Right atrium auricular region (tissue), 2 donors: Measurements from ENCODE around the gene MED12L. TPM values are rescaled to one million over a fixed set of nuclear protein-coding genes. Genes with fewer than 3 reads are reported as not detected.
"Not testable (repeated sequence)": the region's sequence is repeated elsewhere in the genome, so short reads cannot be mapped to it uniquely, and the experiment has no call there.

ENCODE experiments used
- DNase-seq: peaks from one replicate; pipeline ENCODE4 v3.0.0-alpha.2; 2019; ENCODE audit warnings: low spot score
- H3K27ac ChIP-seq, 2 donors: fragments of 200-600 bp; sonication (generic); 1 replicate in 1 of 2; 2 replicates in 1 of 2; pipeline ENCODE4 v1.5.1; 2016 to 2019
- H3K27me3 ChIP-seq, 2 donors: fragments of 200-600 bp; sonication (generic); one replicate each; pipeline versions ENCODE4 v1.5.1 to v1.6.0; 2017 to 2019
- H3K36me3 ChIP-seq: fragments of 200-600 bp; sonication (generic); one replicate; pipeline ENCODE4 v1.5.1; 2016
- H3K4me1 ChIP-seq, 2 donors: fragments of 200-600 bp; sonication (generic); one replicate each; pipeline versions ENCODE4 v1.5.1 to v1.6.0; 2017 to 2019
- H3K4me3 ChIP-seq, 2 donors: fragments of 200-600 bp; sonication (generic); 1 replicate in 1 of 2; 2 replicates in 1 of 2; pipeline ENCODE4 v1.5.1; 2017 to 2019; ENCODE audit warnings: mild to moderate bottlenecking in 1 of 2, moderate library complexity in 1 of 2
- H3K9me3 ChIP-seq, 2 donors: fragments of 200-600 bp; sonication (generic); one replicate each; pipeline ENCODE4 v1.5.1; 2019
- total RNA-seq, 2 donors: library from RNA; depleted of rRNA; stranded (reverse); fragments of >200 nt; gene quantifications; one replicate each; pipeline ENCODE4 v1.1.0, GENCODE V29; 2016
- TF ChIP-seq, protein P1 (sequence below), 2 donors: fragments of 200-600 bp; sonication (generic); IDR thresholded peaks; one replicate each; pipeline ENCODE4 v1.5.1; 2019; ENCODE audit warnings: antibody characterized with exemption in 2 of 2

Gene MED12L
- total RNA-seq, 2 donors from 2014 or later, result 0.07 to 0.35 TPM

DNA sequence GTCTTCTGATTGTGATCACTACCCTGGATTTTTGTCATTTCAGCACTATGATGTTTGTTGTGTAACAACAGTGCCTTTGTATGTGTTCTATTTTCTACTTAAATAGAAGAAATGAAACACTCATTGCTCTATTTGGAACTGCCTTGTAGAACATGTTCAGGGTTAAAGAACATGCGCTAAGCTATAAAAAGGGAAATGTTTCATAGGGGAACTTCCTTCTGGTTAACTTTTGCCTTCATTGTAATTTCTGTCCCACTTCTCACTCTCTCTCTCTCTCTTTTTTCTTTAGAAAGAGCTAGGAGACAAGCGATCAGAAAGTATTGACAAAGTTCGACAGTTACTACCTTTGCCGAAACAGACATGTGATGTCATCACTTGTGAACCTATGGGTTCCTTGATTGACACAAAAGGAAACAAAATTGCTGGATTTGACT, 299.3 kb downstream of the MED12L start, which contains the start of gene P2RY12:
TSS of gene P2RY12 (minus strand) at position 13 of the 434 bp plus-strand sequence. CDS start 45,908 bp downstream, outside the sequence.
- no peaks in the 10 kb centered on the region for H3K9me3 ChIP-seq
- TF ChIP-seq, protein P1, sequence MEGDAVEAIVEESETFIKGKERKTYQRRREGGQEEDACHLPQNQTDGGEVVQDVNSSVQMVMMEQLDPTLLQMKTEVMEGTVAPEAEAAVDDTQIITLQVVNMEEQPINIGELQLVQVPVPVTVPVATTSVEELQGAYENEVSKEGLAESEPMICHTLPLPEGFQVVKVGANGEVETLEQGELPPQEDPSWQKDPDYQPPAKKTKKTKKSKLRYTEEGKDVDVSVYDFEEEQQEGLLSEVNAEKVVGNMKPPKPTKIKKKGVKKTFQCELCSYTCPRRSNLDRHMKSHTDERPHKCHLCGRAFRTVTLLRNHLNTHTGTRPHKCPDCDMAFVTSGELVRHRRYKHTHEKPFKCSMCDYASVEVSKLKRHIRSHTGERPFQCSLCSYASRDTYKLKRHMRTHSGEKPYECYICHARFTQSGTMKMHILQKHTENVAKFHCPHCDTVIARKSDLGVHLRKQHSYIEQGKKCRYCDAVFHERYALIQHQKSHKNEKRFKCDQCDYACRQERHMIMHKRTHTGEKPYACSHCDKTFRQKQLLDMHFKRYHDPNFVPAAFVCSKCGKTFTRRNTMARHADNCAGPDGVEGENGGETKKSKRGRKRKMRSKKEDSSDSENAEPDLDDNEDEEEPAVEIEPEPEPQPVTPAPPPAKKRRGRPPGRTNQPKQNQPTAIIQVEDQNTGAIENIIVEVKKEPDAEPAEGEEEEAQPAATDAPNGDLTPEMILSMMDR (IDR thresholded peaks at IDR 0.05), result no peak

DNA sequence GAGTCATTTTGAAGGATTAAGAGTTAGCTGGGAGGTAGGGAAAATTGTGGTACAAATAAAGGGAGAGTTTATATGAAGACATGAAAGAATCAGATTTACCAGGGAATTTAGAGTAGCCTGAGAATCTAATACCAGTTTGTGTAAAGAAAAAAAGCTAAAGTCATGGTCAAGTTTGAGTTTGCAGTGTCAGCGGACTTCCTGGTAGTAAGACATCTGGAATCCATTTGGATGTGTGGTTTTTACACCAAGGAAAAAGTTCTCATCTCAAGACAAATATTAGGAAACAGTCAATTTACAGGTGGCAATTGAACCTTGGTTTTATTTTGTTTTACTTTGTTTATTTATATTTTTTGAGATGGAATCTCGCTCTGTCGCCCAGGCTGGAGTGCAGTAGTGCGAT, 300.6 kb downstream of the MED12L start:
- H3K4me3 ChIP-seq, result no peak overlapping the region
- TF ChIP-seq, protein P1 (IDR thresholded peaks at IDR 0.05), result no peak
- H3K9me3 ChIP-seq, result no peaks in the 10 kb centered on the region
- no peak overlapping the region for H3K27ac ChIP-seq
- no peaks in the 10 kb centered on the region for H3K27me3 ChIP-seq
- DNase-seq, result no peak
- H3K36me3 ChIP-seq, result no peaks in the 10 kb centered on the region
- no peaks in the 10 kb centered on the region for H3K4me1 ChIP-seq

More for the DNA sequence above, 299.3 kb downstream of the MED12L start, which contains the start of gene P2RY12:
- Histone ChIP-seq H3K4me3 (peak within 1 kb of the TSS in 1 of 2 donors; percentile 27), H3K36me3 (no peaks in the 10 kb centered on the region), H3K27ac (no peak within 1 kb of the TSS), H3K4me1 (no peaks in the 10 kb centered on the region), H3K27me3 (no peaks in the 10 kb centered on the region)
- DNase-seq, result no peak

DNA sequence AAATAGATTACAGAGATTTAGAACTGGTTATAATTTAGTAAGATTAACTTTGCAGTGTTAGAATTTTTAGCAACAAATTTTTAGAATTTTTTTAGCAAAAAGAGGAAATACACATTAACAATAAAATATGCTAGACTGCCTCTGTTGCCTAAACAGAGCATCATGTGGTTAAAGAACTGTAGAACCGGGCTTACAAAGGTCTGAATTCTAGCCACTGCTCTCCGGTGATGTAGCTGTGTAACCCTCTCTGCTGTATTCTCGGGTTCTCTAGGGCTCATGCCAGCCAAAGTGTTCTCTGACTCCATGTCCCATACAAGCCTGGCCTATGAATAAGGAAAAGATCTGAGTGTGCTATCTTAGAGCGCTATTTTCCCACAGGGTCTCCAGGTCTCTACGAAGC, 302.0 kb downstream of the MED12L start:
- no peak for DNase-seq
- H3K27me3 ChIP-seq, result no peaks in the 10 kb centered on the region
- TF ChIP-seq, protein P1 (IDR thresholded peaks at IDR 0.05), result no peak
- no peak overlapping the region for H3K4me3 ChIP-seq
- no peak overlapping the region for H3K27ac ChIP-seq
- H3K9me3 ChIP-seq, result no peaks in the 10 kb centered on the region
- H3K36me3 ChIP-seq, result no peaks in the 10 kb centered on the region
- no peaks in the 10 kb centered on the region for H3K4me1 ChIP-seq

DNA sequence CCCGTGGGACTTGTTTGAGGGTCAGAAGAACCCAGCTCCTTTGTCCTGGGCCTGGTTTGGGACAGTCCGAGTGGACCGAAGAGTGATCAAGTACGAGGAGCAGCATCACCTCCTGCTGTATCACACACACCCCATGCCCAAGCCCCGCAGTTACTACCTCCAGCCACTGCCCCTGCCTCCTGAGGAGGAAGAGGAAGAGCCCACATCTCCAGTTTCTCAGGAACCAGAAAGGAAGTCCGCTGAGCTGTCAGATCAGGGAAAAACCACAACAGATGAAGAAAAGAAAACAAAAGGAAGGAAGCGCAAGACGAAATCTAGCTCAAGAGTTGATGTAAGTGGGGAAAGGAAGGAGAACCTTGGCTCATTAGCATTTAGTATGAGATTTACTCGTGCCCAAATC, 302.4 kb downstream of the MED12L start:
- H3K27me3 ChIP-seq, result no peaks in the 10 kb centered on the region
- no peaks in the 10 kb centered on the region for H3K4me1 ChIP-seq
- H3K4me3 ChIP-seq, result no peak overlapping the region
- H3K9me3 ChIP-seq, result no peaks in the 10 kb centered on the region
- TF ChIP-seq, protein P1 (IDR thresholded peaks at IDR 0.05), result no peak
- H3K27ac ChIP-seq, result no peak overlapping the region
- DNase-seq, result no peak
- no peaks in the 10 kb centered on the region for H3K36me3 ChIP-seq

DNA sequence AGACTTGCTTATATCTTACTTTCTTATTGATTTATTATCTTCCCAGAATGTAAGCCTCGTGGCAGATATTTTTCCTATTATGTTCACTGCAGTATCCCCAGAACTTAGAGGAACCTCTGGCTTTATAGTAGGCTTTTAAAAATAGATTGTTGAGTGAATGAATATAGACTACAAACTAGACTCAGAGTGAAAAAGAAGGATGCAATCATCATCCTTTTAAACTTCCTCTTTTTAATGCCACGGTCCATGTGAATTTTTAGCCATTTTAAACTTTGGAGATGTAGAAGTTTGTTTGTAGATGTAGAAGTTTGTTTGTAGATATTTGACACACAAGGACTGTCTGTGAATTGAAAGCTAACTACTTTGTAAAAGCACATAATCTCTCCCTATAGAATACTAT, 306.3 kb downstream of the MED12L start:
- no peaks in the 10 kb centered on the region for H3K27me3 ChIP-seq
- no peaks in the 10 kb centered on the region for H3K9me3 ChIP-seq
- H3K4me3 ChIP-seq, result no peak overlapping the region
- H3K27ac ChIP-seq, result no peak overlapping the region
- DNase-seq, result no peak
- no peaks in the 10 kb centered on the region for H3K4me1 ChIP-seq
- H3K36me3 ChIP-seq, result no peaks in the 10 kb centered on the region
- TF ChIP-seq, protein P1 (IDR thresholded peaks at IDR 0.05), result no peak

DNA sequence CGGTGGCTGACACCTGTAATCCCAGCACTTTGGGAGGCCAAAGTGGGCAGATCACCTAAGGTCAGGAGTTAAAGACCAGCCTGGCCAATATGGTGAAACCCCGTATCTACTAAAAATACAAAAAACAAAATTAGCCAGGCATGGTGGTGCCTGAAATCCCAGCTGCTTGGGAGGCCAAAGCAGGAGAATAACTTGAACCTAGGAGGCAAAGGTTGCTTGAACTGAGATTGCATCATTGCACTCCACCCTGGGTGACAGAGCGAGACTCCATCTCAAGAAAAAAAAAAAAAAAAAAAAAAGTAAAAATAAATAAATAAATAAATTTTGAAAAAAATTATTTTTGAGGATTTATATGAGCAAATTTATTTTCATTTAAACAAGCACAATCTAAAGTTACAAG, 306.7 kb downstream of the MED12L start:
- H3K9me3 ChIP-seq, DNase-seq, H3K4me1 ChIP-seq: not testable (repeated sequence)

More for the DNA sequence above, 306.7 kb downstream of the MED12L start:
- H3K27ac ChIP-seq, H3K27me3 ChIP-seq, H3K36me3 ChIP-seq, H3K4me3 ChIP-seq: not testable (repeated sequence)
